Keratinocyte (primary cell): ENCODE measurements around the gene PDZD2. TPM values are rescaled to one million over a fixed set of nuclear protein-coding genes. Genes with fewer than 3 reads are reported as not detected.

ENCODE experiments used
- DNase-seq: peaks from one replicate; pipeline ENCODE4 v3.0.0-alpha.2; 2011; ENCODE audit warnings: low read depth, missing footprints, low spot score
- FAIRE-seq: peaks from 2 replicates; lab custom pipeline; 2011; peaks lifted over from hg19 to GRCh38; lab: Jason Lieb, UNC
- H2AFZ ChIP-seq: 2 replicates; pipeline ENCODE4 v1.6.0; 2012; ENCODE audit warnings: low read length, control low read depth, inconsistent platforms; ENCODE audit not compliant: control insufficient read depth
- H3K27ac ChIP-seq: 2 replicates; pipeline ENCODE4 v1.5.1; 2011; ENCODE audit warnings: low read length; ENCODE audit not compliant: control insufficient read depth, insufficient read depth
- H3K27me3 ChIP-seq: 3 replicates; pipeline ENCODE4 v1.6.0; 2011; ENCODE audit warnings: low read length; ENCODE audit not compliant: control insufficient read depth, insufficient read depth; ENCODE audit errors: extremely low read depth
- H3K36me3 ChIP-seq, 2 experiments: 2 replicates in 1 of 2; 3 replicates in 1 of 2; pipeline ENCODE4 v1.5.1; 2011; ENCODE audit warnings: low read length in 2 of 2, mild to moderate bottlenecking in 1 of 2; ENCODE audit not compliant: control insufficient read depth in 2 of 2, insufficient read depth in 2 of 2; ENCODE audit errors: extremely low read depth in 1 of 2
- H3K4me1 ChIP-seq: 3 replicates; pipeline ENCODE4 v1.5.1; 2011; ENCODE audit warnings: low read length; ENCODE audit not compliant: control insufficient read depth, insufficient read depth; ENCODE audit errors: extremely low read depth
- H3K4me2 ChIP-seq: 3 replicates; pipeline ENCODE4 v1.6.0; 2011; ENCODE audit warnings: low read depth, low read length; ENCODE audit not compliant: control insufficient read depth, insufficient read depth; ENCODE audit errors: extremely low read depth
- H3K4me3 ChIP-seq, 3 experiments: fragments of 200-600 bp in 1 of 3; sonication (generic) in 1 of 3; 2 replicates in 2 of 3; 3 replicates in 1 of 3; pipeline ENCODE4 v1.5.1; 2011 to 2016; ENCODE audit warnings: low read length in 3 of 3, mild to moderate bottlenecking in 3 of 3, control low read depth in 2 of 3, inconsistent platforms in 1 of 3, low read depth in 1 of 3, mixed read lengths in 1 of 3, mixed run types in 1 of 3, moderate library complexity in 1 of 3; ENCODE audit not compliant: control insufficient read depth in 2 of 3, insufficient read depth in 2 of 3; ENCODE audit errors: extremely low read depth in 1 of 3
- H3K79me2 ChIP-seq: 2 replicates; pipeline ENCODE4 v1.6.0; 2012; ENCODE audit warnings: low read length; ENCODE audit not compliant: control insufficient read depth, insufficient read depth
- H3K9ac ChIP-seq: 3 replicates; pipeline ENCODE4 v1.6.0; 2011; ENCODE audit warnings: low read length; ENCODE audit not compliant: control insufficient read depth, insufficient read depth; ENCODE audit errors: extremely low read depth
- H3K9me1 ChIP-seq: 3 replicates; pipeline ENCODE4 v1.6.0; 2011; ENCODE audit warnings: low read length; ENCODE audit not compliant: control insufficient read depth, insufficient read depth; ENCODE audit errors: extremely low read depth
- H3K9me3 ChIP-seq: 2 replicates; pipeline ENCODE4 v1.5.1; 2012; ENCODE audit warnings: low read depth, low read length; ENCODE audit not compliant: control insufficient read depth
- H4K20me1 ChIP-seq: 3 replicates; pipeline ENCODE4 v1.6.0; 2011; ENCODE audit warnings: low read length; ENCODE audit not compliant: control insufficient read depth, insufficient read depth; ENCODE audit errors: extremely low read depth
- CTCF ChIP-seq, 3 experiments: IDR thresholded peaks in 1 of 3; conservative IDR thresholded peaks in 1 of 3; optimal IDR thresholded peaks in 1 of 3; 2 replicates in 2 of 3; 3 replicates in 1 of 3; pipeline versions ENCODE3 to v1.5.1; 2011; ENCODE audit warnings: low read length in 3 of 3, mild to moderate bottlenecking in 3 of 3, moderate library complexity in 2 of 3, control low read depth in 1 of 3, inconsistent platforms in 1 of 3; ENCODE audit not compliant: insufficient read depth in 2 of 3; ENCODE audit errors: extremely low read depth in 1 of 3
- EZH2 ChIP-seq: IDR thresholded peaks from one replicate; pipeline ENCODE4 v1.6.1; 2012; ENCODE audit warnings: inconsistent platforms, mild to moderate bottlenecking, low read length, moderate library complexity
- dilution Hi-C: fragments of 300-500 bp; cut with MboI; formaldehyde crosslinking; loops from one replicate; pipeline ENCODE4 v1.7.0; 2020; ENCODE audit warnings: low sequenced_read_pairs; ENCODE audit not compliant: extremely low pct_ligation_motif_present
- polyA plus RNA-seq, 5 experiments: library from polyadenylated mRNA; depleted of rRNA in 3 of 5; stranded (reverse) in 3 of 5; stranded (forward) in 1 of 5; unstranded in 1 of 5; fragments of >200 nt; gene quantifications; 1 replicate in 1 of 5; 2 replicates in 3 of 5; 3 replicates in 1 of 5; pipeline versions ENCODE4 v1.2.1 to v1.2.3, GENCODE V29; 2011 to 2012; ENCODE audit warnings: missing spikeins in 2 of 5, low read depth in 1 of 5, low replicate concordance in 1 of 5

PDZD2 gene
- polyA plus RNA-seq, 1 donor (not counting 4 experiments of a cell fraction or from before 2014, with no cell fraction given) = 7.3 TPM

- dilution Hi-C loops = no loop called here
- H3K4me1 ChIP-seq = no peaks in the 10 kb centered on the region
- no peaks in the 10 kb centered on the region for H3K27me3 ChIP-seq
- H2AFZ ChIP-seq = no peak overlapping the region
- H3K4me3 ChIP-seq = no peak overlapping the region
- H3K9ac ChIP-seq = no peak overlapping the region
- no peak overlapping the region for H3K4me2 ChIP-seq
- no peaks in the 10 kb centered on the region for H3K79me2 ChIP-seq
- DNase-seq = no peak
- no peaks in the 10 kb centered on the region for H3K9me1 ChIP-seq
- TF ChIP-seq EZH2 (no peak), CTCF (optimal IDR thresholded peaks at IDR 0.05 in 1 of 3, IDR thresholded peaks at IDR 0.05 in 1 of 3, conservative IDR thresholded peaks at IDR 0.05 in 1 of 3; ENCODE audit: extremely low read depth in 1 of 3, insufficient read depth in 2 of 3, low read length in 3 of 3) (no peak)
- FAIRE-seq = no peak
- H4K20me1 ChIP-seq = no peaks in the 10 kb centered on the region
- H3K36me3 ChIP-seq = peaks cover 0 to 4% of the 10 kb centered on the region in 2 experiments
- no peaks in the 10 kb centered on the region for H3K9me3 ChIP-seq
- no peak overlapping the region for H3K27ac ChIP-seq
These were observed 358.0 kb downstream of the PDZD2 start for GRCh38 chr5:31996909-31997308.

GRCh38 chr5:31999470-31999869, 360.5 kb downstream of the PDZD2 start:
- Histone ChIP-seq H3K4me2 (no peak overlapping the region), H3K27me3 (no peaks in the 10 kb centered on the region), H3K79me2 (no peaks in the 10 kb centered on the region), H4K20me1 (no peaks in the 10 kb centered on the region), H3K4me1 (no peaks in the 10 kb centered on the region), H3K4me3 (no peak overlapping the region), H2AFZ (no peak overlapping the region), H3K9ac (no peak overlapping the region), H3K9me1 (no peaks in the 10 kb centered on the region), H3K27ac (no peak overlapping the region), H3K36me3 (peaks cover 5 to 6% of the 10 kb centered on the region in 2 experiments), H3K9me3 (no peaks in the 10 kb centered on the region)
- no peak for TF ChIP-seq EZH2
- TF ChIP-seq CTCF (optimal IDR thresholded peaks at IDR 0.05 in 1 of 3, IDR thresholded peaks at IDR 0.05 in 1 of 3, conservative IDR thresholded peaks at IDR 0.05 in 1 of 3; ENCODE audit: extremely low read depth in 1 of 3, insufficient read depth in 2 of 3, low read length in 3 of 3) = no peak
- FAIRE-seq (no peak), DNase-seq (no peak)
- dilution Hi-C loops = no loop called here
